Esophagus squamous epithelium (tissue), 5 donors: ENCODE results near the gene GDPD5. TPM values are rescaled to one million over a fixed set of nuclear protein-coding genes. Genes with fewer than 3 reads are reported as not detected.
A peak's percentile ranks its signal among the peaks of the same experiment; 100 is the strongest.

Experiments
- DNase-seq: peaks from one replicate; lab custom pipeline; 2025; lab: John Stamatoyannopoulos, UW
- H3K27ac ChIP-seq, 4 donors: fragments of 200-600 bp; sonication (generic); one replicate each; pipeline ENCODE4 v1.5.1; 2016 to 2019; ENCODE audit warnings: mild to moderate bottlenecking in 1 of 4
- H3K27me3 ChIP-seq, 4 donors: fragments of 200-600 bp; sonication (generic); 1 replicate in 3 of 4; 2 replicates in 1 of 4; pipeline versions ENCODE4 v1.5.1 to v1.6.0; 2017 to 2021; ENCODE audit warnings: antibody characterized with exemption in 1 of 4
- H3K36me3 ChIP-seq, 3 donors: fragments of 200-600 bp; sonication (generic); one replicate each; pipeline ENCODE4 v1.5.1; 2016 to 2019
- H3K4me1 ChIP-seq, 3 donors: fragments of 200-600 bp; sonication (generic); one replicate each; pipeline ENCODE4 v1.5.1; 2017 to 2019
- H3K4me3 ChIP-seq, 4 donors: fragments of 200-600 bp; sonication (generic); 1 replicate in 3 of 4; 2 replicates in 1 of 4; pipeline ENCODE4 v1.5.1; 2016 to 2019; ENCODE audit warnings: mild to moderate bottlenecking in 2 of 4, moderate library complexity in 1 of 4
- H3K9me3 ChIP-seq, 3 donors: fragments of 200-600 bp; sonication (generic); one replicate each; pipeline ENCODE4 v1.5.1; 2016 to 2019
- POLR2A ChIP-seq, 4 donors: fragments of 450-650 bp; IDR thresholded peaks; one replicate each; pipeline ENCODE4 v1.6.1; 2017; ENCODE audit warnings: antibody characterized with exemption in 4 of 4, mild to moderate bottlenecking in 4 of 4, moderate library complexity in 3 of 4
- WGBS, 2 donors: methylation state at CpG; one replicate each; pipeline ENCODE4 v1.1.5; 2018; 5-methylcytosine and 5-hydroxymethylcytosine counted together
- intact Hi-C: fragments of 100-400 bp; cut with DNase I; formaldehyde crosslinking; loops from one replicate; pipeline ENCODE4 v1.15.0; 2022
- total RNA-seq, 4 donors: library from RNA; depleted of rRNA; stranded (reverse); fragments of >200 nt; gene quantifications; one replicate each; pipeline ENCODE4 v1.1.0, GENCODE V29; 2016
- TF ChIP-seq, protein P1 (sequence below), 6 experiments: fragments of 450-650 bp in 4 of 6; fragments of 200-600 bp in 2 of 6; sonication (generic) in 2 of 6; IDR thresholded peaks; one replicate each; pipeline ENCODE4 v1.5.1; 2016 to 2019; ENCODE audit warnings: antibody characterized with exemption in 6 of 6, mild to moderate bottlenecking in 4 of 6, moderate library complexity in 4 of 6
- donor health status: DM: yes; HTN: yes; CAD: no.

The GDPD5 gene
- total RNA-seq, 4 donors from 2014 or later, result 0.57 to 2.3 (median 1.6) TPM

DNA sequence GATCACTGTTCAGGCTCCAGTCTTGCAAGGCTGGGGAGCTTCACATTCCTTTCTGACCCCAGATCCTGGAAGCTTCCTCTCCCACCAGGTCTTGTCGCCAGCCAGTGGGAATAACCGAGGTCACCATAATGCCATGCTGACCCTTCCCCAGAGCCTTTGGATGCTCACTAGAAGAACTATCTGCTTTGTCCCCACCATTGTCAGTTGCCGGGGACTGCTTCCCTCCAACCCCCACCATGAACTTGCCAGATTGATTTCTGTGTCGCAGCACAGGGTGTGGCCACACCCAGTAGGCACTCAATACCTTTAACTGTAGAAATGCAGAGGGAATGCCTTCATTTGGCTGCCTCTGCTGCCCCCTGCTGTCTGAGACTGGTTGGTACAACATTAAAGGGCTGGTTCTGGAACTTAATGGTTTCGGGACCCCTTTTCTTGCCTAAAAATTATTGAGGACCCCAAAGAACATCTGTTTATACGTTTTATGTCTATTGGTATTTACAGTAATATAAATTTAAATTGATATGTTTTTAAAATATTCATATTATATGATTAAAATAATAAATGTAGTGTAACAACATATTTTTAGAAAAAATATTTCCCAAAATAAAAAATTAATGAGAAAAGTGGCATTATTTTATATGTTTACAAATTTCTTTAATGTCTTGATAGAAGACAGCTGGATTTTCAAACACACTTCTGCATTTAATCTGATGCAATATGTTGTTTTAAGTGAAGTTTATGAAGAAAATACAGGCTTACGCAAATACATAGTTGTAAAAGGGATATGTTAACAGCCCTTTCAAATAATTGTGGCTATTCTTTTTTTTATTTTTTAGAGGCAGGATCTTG is 6.7 kb upstream of the GDPD5 start:
- H3K4me3 ChIP-seq, result no peak overlapping the region
- no peak for TF ChIP-seq POLR2A (IDR thresholded peaks at IDR 0.05)
- TF ChIP-seq, protein P1, sequence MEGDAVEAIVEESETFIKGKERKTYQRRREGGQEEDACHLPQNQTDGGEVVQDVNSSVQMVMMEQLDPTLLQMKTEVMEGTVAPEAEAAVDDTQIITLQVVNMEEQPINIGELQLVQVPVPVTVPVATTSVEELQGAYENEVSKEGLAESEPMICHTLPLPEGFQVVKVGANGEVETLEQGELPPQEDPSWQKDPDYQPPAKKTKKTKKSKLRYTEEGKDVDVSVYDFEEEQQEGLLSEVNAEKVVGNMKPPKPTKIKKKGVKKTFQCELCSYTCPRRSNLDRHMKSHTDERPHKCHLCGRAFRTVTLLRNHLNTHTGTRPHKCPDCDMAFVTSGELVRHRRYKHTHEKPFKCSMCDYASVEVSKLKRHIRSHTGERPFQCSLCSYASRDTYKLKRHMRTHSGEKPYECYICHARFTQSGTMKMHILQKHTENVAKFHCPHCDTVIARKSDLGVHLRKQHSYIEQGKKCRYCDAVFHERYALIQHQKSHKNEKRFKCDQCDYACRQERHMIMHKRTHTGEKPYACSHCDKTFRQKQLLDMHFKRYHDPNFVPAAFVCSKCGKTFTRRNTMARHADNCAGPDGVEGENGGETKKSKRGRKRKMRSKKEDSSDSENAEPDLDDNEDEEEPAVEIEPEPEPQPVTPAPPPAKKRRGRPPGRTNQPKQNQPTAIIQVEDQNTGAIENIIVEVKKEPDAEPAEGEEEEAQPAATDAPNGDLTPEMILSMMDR (IDR thresholded peaks at IDR 0.05), result peak; percentile 78 to 94 (median 92)
- WGBS, 2 donors, result 35 to 37% methylated on average over 6 to 7 of the region's 7 CpGs
- intact Hi-C loops, result loop anchor here (5.0 to 10.0 kb wide), 2 partner anchors 140 to 258 kb away; no protein-coding TSS in a partner anchor
- DNase-seq, result no peak
- no peaks in the 10 kb centered on the region for H3K36me3 ChIP-seq
- peaks cover 0 to 29% (median 0%) of the 10 kb centered on the region in 4 donors for H3K27me3 ChIP-seq
- no peaks in the 10 kb centered on the region for H3K9me3 ChIP-seq
- H3K27ac ChIP-seq, result no peak overlapping the region
- H3K4me1 ChIP-seq, result peaks cover 0 to 4% (median 0%) of the 10 kb centered on the region in 3 donors

DNA sequence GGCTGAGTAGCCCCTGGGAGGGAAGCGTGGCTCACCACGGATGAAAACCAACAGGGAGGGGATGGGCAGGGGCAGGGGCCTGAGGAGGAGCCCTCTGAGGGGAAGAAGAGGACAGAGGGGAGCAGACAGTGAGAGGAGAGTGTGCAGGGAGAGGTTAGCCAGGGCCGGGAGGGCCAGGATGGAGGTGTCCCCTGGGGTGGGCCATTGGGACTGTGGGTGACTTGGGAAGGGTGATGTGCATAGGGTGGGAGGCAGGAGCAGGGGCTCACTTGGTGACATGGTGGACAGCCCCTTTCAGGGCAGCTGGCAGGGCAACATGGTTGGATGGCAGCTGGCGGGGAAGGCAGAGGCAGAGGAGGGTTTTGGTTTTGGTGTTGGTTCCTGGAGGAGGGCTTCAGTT is 5.6 kb upstream of the GDPD5 start:
- Histone ChIP-seq H3K4me3 (no peak overlapping the region), H3K27ac (no peak overlapping the region), H3K27me3 (peaks cover 0 to 34% (median 0%) of the 10 kb centered on the region in 4 donors), H3K36me3 (no peaks in the 10 kb centered on the region), H3K9me3 (no peaks in the 10 kb centered on the region), H3K4me1 (peaks cover 3 to 8% (median 4%) of the 10 kb centered on the region in 3 donors)
- intact Hi-C loops, result loop anchor here (5.0 to 10.0 kb wide), 2 partner anchors 139 to 257 kb away; no protein-coding TSS in a partner anchor
- 81 to 91% methylated on average over 4 of the region's 4 CpGs for WGBS, 2 donors
- DNase-seq, result no peak
- no peak for TF ChIP-seq POLR2A (IDR thresholded peaks at IDR 0.05)
- TF ChIP-seq, protein P1 (IDR thresholded peaks at IDR 0.05), result no peak

DNA sequence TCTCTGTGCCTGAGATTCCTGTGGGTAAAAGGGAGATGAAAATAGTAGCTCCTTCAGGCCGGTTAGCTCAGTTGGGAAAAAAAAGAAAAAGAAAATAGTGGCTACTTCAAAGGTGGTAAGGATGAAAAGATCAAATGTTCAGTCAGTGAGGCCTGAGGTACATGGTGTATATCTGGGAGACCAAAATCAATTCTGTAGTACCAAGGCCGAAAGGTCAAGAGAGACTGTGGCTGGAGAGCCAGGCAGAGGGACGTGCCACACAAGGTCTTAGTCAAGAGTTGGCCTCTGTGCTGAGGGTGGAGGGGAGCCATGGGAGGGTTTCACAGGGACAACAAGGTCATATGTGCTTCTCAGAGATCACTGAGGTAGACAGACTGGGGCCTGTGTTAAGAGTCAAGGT is 4.8 kb upstream of the GDPD5 start:
- 63 to 70% methylated on average over 3 of the region's 3 CpGs for WGBS, 2 donors
- peaks cover 5 to 16% (median 9%) of the 10 kb centered on the region in 3 donors for H3K4me1 ChIP-seq

DNA sequence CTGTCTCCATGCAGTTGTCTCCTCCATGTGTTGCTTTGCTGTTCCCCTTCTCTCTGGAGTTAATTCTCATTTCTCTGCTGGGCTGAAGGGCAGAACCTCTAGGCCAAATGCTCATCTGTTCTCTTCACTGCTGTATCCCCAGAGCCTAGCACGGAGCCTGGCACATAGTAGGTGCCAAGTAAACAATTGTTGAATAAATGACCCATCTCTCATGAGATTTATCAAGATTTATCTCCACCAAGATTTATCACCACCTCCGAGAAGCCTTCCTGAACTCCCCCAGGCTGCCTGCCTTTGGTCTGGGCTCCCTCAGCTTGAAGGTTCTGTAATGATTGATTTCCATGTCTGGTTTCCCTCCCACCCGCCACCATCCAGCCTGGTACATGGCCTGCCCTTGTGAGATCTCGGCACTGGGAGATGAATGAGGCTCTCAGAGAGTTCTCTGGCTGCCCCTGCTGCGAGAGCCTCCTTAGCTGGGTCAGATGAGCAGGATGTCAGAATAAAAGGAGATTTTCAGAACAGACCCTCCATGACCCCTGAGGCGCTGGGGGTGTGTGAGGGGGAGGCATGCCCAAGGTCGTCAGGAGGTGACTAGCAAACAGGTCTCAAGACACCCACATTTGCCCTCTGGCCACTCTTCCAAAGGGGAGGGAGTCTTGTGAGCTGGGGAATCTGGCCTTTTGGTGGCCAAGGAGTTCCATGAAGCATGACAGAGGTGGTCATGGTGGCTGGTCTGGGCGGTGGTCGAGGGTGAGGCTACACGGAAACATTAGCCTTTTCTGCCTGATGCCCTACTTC is 2.4 kb upstream of the GDPD5 start:
- DNase-seq, result no peak
- no peak overlapping the region for H3K4me3 ChIP-seq
- H3K27ac ChIP-seq, result no peak overlapping the region
- 44 to 66% methylated on average over 6 to 9 of the region's 10 CpGs for WGBS, 2 donors
- no peak for TF ChIP-seq POLR2A (IDR thresholded peaks at IDR 0.05)
- TF ChIP-seq, protein P1 (IDR thresholded peaks at IDR 0.05), result no peak
- H3K36me3 ChIP-seq, result no peaks in the 10 kb centered on the region
- H3K9me3 ChIP-seq, result no peaks in the 10 kb centered on the region
- H3K27me3 ChIP-seq, result peaks cover 0 to 61% (median 2%) of the 10 kb centered on the region in 4 donors
- intact Hi-C loops, result no loop called here
- H3K4me1 ChIP-seq, result peaks cover 8 to 40% (median 18%) of the 10 kb centered on the region in 3 donors

More for the DNA sequence above, 4.8 kb upstream of the GDPD5 start:
- TF ChIP-seq POLR2A (IDR thresholded peaks at IDR 0.05), result no peak
- TF ChIP-seq, protein P1 (IDR thresholded peaks at IDR 0.05), result no peak
- H3K36me3 ChIP-seq, result no peaks in the 10 kb centered on the region
- no peak overlapping the region for H3K4me3 ChIP-seq
- H3K27me3 ChIP-seq, result peaks cover 0 to 37% (median 0%) of the 10 kb centered on the region in 4 donors
- intact Hi-C loops, result loop anchor here (5.0 to 10.0 kb wide), 2 partner anchors 138 to 256 kb away; no protein-coding TSS in a partner anchor
- DNase-seq, result no peak
- no peaks in the 10 kb centered on the region for H3K9me3 ChIP-seq
- no peak overlapping the region for H3K27ac ChIP-seq
